NCI-H2029 treated with DMSO at 0.1 percent for 48 hours (cell line): ENCODE measurements around the gene TBXT.

Experiments used
- DNase-seq: peaks from one replicate; lab custom pipeline; 2025; lab: John Stamatoyannopoulos, UW

TBXT gene

DNA sequence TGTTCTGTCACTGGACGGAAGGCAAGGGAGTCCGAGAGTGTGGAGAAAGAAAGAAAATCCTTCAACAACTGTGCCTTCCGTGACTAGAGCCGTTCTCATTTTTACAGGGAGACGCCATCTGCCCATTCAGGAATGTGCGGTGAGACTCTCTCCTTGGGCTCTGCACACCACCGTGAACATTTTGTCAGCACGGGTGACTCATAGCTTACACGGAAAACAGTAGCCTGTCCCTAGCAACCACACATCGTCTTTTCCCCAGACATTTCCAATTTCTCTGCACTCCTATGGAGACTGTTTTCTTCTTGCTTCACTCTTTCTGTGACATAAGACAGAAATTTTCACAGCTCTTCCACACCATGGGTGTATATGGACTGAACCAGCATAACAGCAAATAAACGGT, 55.1 kb downstream of the TBXT start:
- no peak for DNase-seq

- no peak for DNase-seq
These were observed 58.0 kb downstream of the TBXT start for GRCh38 chr6:166109608-166110007.
